GM19324 (cell line): ENCODE measurements around the gene DCAF12.
A peak's percentile ranks its signal among the peaks of the same experiment; 100 is the strongest.
"Not testable (repeated sequence)": the region's sequence is repeated elsewhere in the genome, so short reads cannot be mapped to it uniquely, and the experiment has no call there.

Experiments
- ATAC-seq: cut with Tn5 transposase; IDR thresholded peaks from one replicate; pipeline ENCODE4 v1.9.1; 2021; ENCODE audit warnings: mild to moderate bottlenecking, moderate library complexity; ENCODE audit not compliant: unreplicated experiment, low FRiP score

Gene DCAF12

GRCh38 chr9:34126207-34127034 lies at the start of gene DCAF12:
Gene DCAF12 (minus strand): TSS chr9:34126698. CDS start chr9:34126431, 267 bp downstream.
- peak; percentile 92 for ATAC-seq

DNA sequence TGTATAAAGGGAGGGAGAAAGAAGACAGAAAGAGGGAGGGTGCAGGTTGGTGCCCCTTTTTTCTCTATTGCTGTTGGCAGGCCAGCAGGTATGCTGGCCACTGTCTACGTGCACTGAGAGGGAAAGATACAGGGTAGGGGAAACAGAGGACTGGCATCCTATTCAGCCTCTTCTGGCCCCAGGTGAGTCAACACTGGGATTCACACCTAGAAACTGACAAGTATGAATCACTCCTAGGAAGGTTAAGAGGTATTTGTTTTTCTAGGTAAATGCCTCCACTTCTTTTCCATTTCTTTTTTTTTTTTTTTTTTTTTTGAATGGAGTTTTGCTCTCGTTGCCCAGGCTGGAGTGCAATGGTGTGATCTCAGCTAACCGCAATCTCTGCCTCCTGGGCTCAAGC lies 49.6 kb upstream of the DCAF12 start:
- no peak for ATAC-seq

DNA sequence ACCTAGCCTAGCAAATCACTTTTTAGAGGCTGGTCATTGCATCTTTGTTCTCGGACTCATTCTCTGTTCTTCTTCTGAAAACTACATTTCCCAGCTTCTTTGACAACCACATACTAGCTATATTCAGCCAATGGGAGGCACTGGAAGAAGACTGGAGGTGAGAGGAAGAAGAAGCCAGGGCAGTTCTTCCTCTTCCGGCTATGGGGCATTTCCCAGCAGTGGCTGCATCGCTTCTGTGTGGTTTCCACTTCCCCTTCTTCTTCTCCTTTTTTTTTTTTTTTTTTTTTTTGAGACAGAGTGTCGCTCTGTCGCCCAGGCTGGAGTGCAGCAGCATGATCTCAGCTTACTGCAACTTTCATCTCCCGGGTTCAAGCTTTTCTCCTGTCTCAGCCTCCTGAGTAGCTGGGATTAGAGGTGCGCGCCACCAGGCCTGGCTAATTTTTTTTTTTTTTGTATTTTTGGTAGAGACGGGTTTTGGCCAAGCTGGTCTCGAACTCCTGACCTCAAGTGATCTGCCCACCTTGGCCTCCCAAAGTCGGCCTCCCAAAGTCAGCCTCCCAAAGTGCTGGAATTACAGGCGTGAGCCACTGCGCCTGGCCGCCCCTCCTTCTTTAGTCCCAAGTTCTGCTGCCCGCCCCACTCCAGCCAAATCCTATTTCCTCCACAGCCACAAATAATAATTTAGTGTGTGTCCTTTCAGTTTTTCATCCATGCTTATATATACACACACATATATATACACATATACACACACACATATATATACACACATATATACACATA lies 45.4 kb upstream of the DCAF12 start:
- ATAC-seq, result peak; percentile 61

- no peak for ATAC-seq
Observed at GRCh38 chr9:34170237-34170991, 43.9 kb upstream of the DCAF12 start.

DNA sequence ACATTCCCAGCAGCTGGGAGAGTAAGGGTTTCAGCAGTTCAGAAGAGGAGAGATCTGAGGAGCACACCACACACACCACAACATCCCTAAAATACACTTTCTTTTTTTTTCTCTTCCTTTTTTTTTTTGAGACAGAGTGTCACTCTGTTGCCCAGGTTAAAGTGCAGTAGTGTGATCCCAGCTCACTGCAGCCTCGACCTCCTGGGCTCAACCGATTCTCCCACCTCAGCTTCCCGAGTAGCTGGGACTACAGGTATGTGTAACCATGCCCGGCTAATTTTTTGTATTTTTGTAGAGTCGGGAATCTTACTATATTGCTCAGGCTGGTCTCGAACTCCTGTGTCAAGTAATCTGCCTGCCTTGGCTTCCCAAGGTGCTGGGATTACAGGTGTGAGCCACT lies 42.6 kb upstream of the DCAF12 start:
- no peak for ATAC-seq

DNA sequence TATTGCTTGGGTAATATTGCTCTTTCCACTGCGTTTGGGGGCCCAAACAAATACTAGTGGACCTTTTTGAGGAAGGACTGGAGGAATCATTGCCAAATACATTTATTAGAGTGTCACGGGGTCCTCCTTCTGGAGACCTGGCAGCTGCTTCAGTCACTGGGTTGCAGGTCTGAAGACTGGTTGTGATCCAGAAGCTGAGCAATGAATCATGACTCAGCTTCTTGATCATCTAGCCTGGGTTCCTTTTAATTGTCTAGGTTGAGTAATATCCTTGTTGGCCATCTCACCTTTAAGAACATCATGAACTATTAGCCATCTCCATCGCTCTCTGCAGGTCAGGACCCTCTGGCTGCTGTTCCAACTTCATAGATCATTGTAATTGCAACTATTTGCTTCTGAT lies 36.9 kb upstream of the DCAF12 start:
- ATAC-seq, result no peak

GRCh38 chr9:34158362-34158869 lies 31.9 kb upstream of the DCAF12 start:
- no peak for ATAC-seq

DNA sequence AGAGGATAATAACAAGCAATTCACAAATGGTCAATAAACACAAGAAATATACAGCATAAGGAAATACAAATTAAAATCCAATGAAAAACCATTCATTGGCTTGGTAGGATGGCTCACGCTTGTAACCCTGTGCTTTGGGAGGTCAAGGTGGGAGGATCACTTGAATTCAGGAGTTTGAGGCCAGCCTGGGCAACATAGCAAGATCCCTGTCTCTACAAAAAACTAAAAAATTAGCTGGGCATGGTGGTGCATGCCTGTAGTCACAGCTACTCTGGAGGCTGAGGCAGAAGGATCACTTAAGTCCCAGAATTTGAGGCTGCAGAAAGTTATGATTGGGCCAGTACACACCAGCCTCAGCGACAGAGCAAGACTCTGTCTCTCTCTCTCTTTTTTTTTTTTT lies 31.4 kb upstream of the DCAF12 start:
- no peak for ATAC-seq

- ATAC-seq, result no peak
Observed at GRCh38 chr9:34157318-34157717, 30.8 kb upstream of the DCAF12 start.

GRCh38 chr9:34154057-34154456 lies 27.6 kb upstream of the DCAF12 start:
- ATAC-seq, result no peak

DNA sequence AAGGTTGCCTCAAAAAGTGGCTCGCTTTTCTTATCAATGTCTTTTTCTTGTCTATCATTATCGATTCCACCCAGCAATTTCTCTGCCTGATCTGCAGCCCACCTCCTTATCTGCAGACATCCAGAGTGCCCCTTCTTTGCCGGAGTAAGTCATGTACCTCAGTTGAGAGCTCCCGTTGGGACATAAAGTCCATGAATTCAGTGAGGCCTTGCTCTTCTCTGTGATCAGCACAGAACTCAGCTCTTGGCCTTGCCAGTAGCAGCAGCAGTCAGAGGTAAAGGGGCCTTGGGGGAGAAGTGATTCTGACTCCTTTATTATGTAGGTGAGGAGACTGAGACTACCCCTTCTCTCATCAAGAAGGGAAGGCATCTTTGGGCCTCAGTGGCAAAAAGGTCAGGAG lies 24.9 kb upstream of the DCAF12 start:
- ATAC-seq, result no peak

DNA sequence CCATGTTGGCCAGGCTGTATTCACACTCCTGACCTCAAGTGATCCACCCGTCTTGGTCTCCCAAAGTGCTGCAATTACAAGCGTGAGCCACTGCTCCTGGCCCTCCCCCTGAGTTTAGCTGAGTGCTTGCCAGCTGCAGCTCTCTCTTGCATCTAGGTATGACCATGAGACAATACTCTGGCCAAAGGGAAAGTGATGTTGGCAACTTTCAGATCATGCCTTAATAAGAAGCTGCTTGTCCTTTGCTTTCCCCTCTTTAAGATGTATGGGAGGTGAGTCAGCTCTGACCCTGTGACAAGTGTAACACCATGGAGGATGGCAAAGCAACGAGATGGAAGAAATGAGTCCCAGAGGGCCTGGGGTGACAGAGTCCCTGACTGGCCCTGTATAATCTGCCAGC lies 18.7 kb upstream of the DCAF12 start:
- no peak for ATAC-seq

GRCh38 chr9:34143116-34143515 lies 16.6 kb upstream of the DCAF12 start:
- no peak for ATAC-seq

- no peak for ATAC-seq
Observed at GRCh38 chr9:34140853-34141252, 14.4 kb upstream of the DCAF12 start.

DNA sequence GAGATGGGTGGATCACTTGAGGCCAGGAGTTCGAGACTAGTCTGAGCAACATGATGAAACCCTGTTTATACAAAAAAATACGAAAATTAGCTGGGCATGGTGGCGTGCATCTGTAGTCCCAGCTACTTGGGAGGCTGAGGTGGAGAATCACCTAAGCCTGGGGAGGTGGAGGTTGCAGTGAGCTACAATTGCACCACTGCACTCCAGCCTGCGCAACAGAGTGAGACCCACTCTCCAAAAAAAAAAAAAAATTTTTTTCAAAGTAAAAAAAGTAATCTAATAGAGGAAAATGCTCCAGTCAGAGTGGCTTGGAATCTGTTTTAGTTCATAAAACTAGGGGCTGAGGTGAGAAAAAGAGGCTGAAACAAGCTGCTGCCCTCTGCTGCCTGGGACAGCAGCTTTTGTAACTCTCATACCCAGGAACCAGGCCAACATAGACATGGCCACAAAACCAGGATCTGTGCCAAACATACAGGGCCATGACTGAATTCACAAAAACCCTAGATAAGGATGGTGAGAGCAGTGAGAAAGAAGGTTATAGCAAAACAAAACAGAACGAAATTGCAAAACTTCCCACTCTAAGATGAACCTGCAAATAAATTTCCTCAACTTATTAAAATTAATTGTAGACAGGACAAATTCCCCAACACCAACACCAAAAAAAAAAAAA lies 13.1 kb upstream of the DCAF12 start:
- no peak for ATAC-seq

GRCh38 chr9:34138644-34139043 lies 12.1 kb upstream of the DCAF12 start:
- ATAC-seq, result not testable (repeated sequence)

- no peak for ATAC-seq
Observed at GRCh38 chr9:34134521-34134920, 8.0 kb upstream of the DCAF12 start.

GRCh38 chr9:34133436-34133949 lies 7.0 kb upstream of the DCAF12 start:
- ATAC-seq, result no peak

GRCh38 chr9:34131571-34131970 lies 5.1 kb upstream of the DCAF12 start:
- ATAC-seq, result no peak
